ENCODE data around the gene ELMOD1. TPM values are rescaled to one million over a fixed set of nuclear protein-coding genes. Genes with fewer than 3 reads are reported as not detected.

ELMOD1 gene
- total RNA-seq, 1 donor from 2014 or later: 1.00 TPM

- intact Hi-C loops (cut with DNase I): no loop called here
- DNase-seq: no peak
- ATAC-seq (ENCODE audit: poor library complexity): no peak
Measured at GRCh38 chr11:107621081-107621480, 30.1 kb downstream of the ELMOD1 start.

GRCh38 chr11:107623183-107623582 is 32.2 kb downstream of the ELMOD1 start:
- no peak for DNase-seq

GRCh38 chr11:107624983-107625684 is 34.2 kb downstream of the ELMOD1 start:
- ATAC-seq (ENCODE audit: poor library complexity): no peak
- no peak for DNase-seq
- intact Hi-C loops (cut with DNase I): no loop called here

More at GRCh38 chr11:107623183-107623582, 32.2 kb downstream of the ELMOD1 start:
- no peak for ATAC-seq (ENCODE audit: poor library complexity)
- intact Hi-C loops (cut with DNase I): no loop called here

GRCh38 chr11:107625685-107625989 is 34.7 kb downstream of the ELMOD1 start:
- intact Hi-C loops (cut with DNase I): no loop called here
- DNase-seq: no peak

GRCh38 chr11:107631043-107631442 is 40.1 kb downstream of the ELMOD1 start:
- intact Hi-C loops (cut with DNase I): no loop called here
- DNase-seq: no peak
- ATAC-seq (ENCODE audit: poor library complexity): no peak

More at GRCh38 chr11:107625685-107625989, 34.7 kb downstream of the ELMOD1 start:
- no peak for ATAC-seq (ENCODE audit: poor library complexity)

- DNase-seq: no peak
- no peak for ATAC-seq (ENCODE audit: poor library complexity)
- intact Hi-C loops (cut with DNase I): no loop called here
Measured at GRCh38 chr11:107631931-107632330, 41.0 kb downstream of the ELMOD1 start.

- intact Hi-C loops (cut with DNase I): no loop called here
- ATAC-seq (ENCODE audit: poor library complexity): no peak
- no peak for DNase-seq
Measured at GRCh38 chr11:107646783-107647182, 55.8 kb downstream of the ELMOD1 start.

- intact Hi-C loops (cut with DNase I): no loop called here
- no peak for DNase-seq
- ATAC-seq (ENCODE audit: poor library complexity): no peak
Measured at GRCh38 chr11:107648242-107648641, 57.3 kb downstream of the ELMOD1 start.

- intact Hi-C loops (cut with DNase I): no loop called here
- DNase-seq (no peak), ATAC-seq (ENCODE audit: poor library complexity) (no peak)
Measured at GRCh38 chr11:107651672-107652071, 60.7 kb downstream of the ELMOD1 start.

GRCh38 chr11:107653076-107653475 is 62.1 kb downstream of the ELMOD1 start:
- intact Hi-C loops (cut with DNase I): no loop called here
- no peak for DNase-seq
- no peak for ATAC-seq (ENCODE audit: poor library complexity)

- intact Hi-C loops (cut with DNase I): no loop called here
- DNase-seq: no peak
- ATAC-seq (ENCODE audit: poor library complexity): no peak
Measured at GRCh38 chr11:107655602-107656001, 64.7 kb downstream of the ELMOD1 start.

- DNase-seq (no peak), ATAC-seq (ENCODE audit: poor library complexity) (no peak)
- intact Hi-C loops (cut with DNase I): no loop called here
Measured at GRCh38 chr11:107659310-107659709, 68.4 kb downstream of the ELMOD1 start.

- ATAC-seq (ENCODE audit: poor library complexity) (no peak), DNase-seq (no peak)
- intact Hi-C loops (cut with DNase I): no loop called here
Measured at GRCh38 chr11:107660066-107660465, 69.1 kb downstream of the ELMOD1 start.

- no peak for ATAC-seq (ENCODE audit: poor library complexity)
- intact Hi-C loops (cut with DNase I): no loop called here
- DNase-seq: no peak
Measured at GRCh38 chr11:107661656-107662055, 70.7 kb downstream of the ELMOD1 start.

GRCh38 chr11:107665018-107665417 is 74.1 kb downstream of the ELMOD1 start:
- no peak for DNase-seq
- ATAC-seq (ENCODE audit: poor library complexity): no peak
- intact Hi-C loops (cut with DNase I): no loop called here

- ATAC-seq (ENCODE audit: poor library complexity) (no peak), DNase-seq (no peak)
Measured at GRCh38 chr11:107666911-107667613, 76.1 kb downstream of the ELMOD1 start.

GRCh38 chr11:107669191-107669740 is 78.3 kb downstream of the ELMOD1 start:
- ATAC-seq (ENCODE audit: poor library complexity): no peak
- DNase-seq: no peak
- intact Hi-C loops (cut with DNase I): no loop called here

More at GRCh38 chr11:107666911-107667613, 76.1 kb downstream of the ELMOD1 start:
- intact Hi-C loops (cut with DNase I): no loop called here

- no peak for DNase-seq
- no peak for ATAC-seq (ENCODE audit: poor library complexity)
- intact Hi-C loops (cut with DNase I): no loop called here
Measured at GRCh38 chr11:107669893-107670601, 79.1 kb downstream of the ELMOD1 start.

GRCh38 chr11:107675902-107676301 is 85.0 kb downstream of the ELMOD1 start:
- DNase-seq (no peak), ATAC-seq (ENCODE audit: poor library complexity) (no peak)
- intact Hi-C loops (cut with DNase I): no loop called here
